Camera-type eye (tissue), 1 donor: ENCODE measurements around the gene CALR3. TPM values are rescaled to one million over a fixed set of nuclear protein-coding genes. Genes with fewer than 3 reads are reported as not detected.

Experiments used
- total RNA-seq: library from RNA; depleted of rRNA; stranded (reverse); fragments of >200 nt; gene quantifications from one replicate; pipeline ENCODE4 v1.2.3, GENCODE V29; 2014

CALR3 gene
- total RNA-seq = not detected

GRCh38 chr19:16495982-16496612 lies at the start of gene CALR3, which contains the start of gene C19orf44:
Gene CALR3 (minus strand): TSS chr19:16496167. CDS start chr19:16496129, 38 bp downstream.
Gene C19orf44 (plus strand): TSS chr19:16496394. CDS start chr19:16500793, 4,399 bp downstream.

GRCh38 chr19:16542045-16542909 lies 46.3 kb upstream of the CALR3 start, which contains the start of gene CHERP:
Gene CHERP (minus strand): TSS chr19:16542437. CDS start chr19:16542378, 59 bp downstream.

Other genes with a start within 250 kb of the CALR3 start
- 22.8 TPM for gene KLF2, start 171.3 kb downstream of the CALR3 start, total RNA-seq
- gene EPS15L1, start 24.2 kb downstream of the CALR3 start, total RNA-seq = 49.3 TPM
- 12.7 TPM for gene C19orf44, start 227 bp upstream of the CALR3 start, total RNA-seq
- gene CHERP, start 46.3 kb upstream of the CALR3 start, total RNA-seq = 18.8 TPM
- 27.1 TPM for gene SLC35E1, start 76.2 kb upstream of the CALR3 start, total RNA-seq
- 9.3 TPM for gene MED26, start 132.0 kb upstream of the CALR3 start, total RNA-seq
- gene SMIM7, start 164.0 kb upstream of the CALR3 start, total RNA-seq = 119 TPM
- 18.6 TPM for gene TMEM38A, start 165.0 kb upstream of the CALR3 start, total RNA-seq
- gene NWD1, start 223.7 kb upstream of the CALR3 start, total RNA-seq = 0.99 TPM